ENCODE results near the gene FGF18. TPM values are rescaled to one million over a fixed set of nuclear protein-coding genes. Genes with fewer than 3 reads are reported as not detected.
"Not testable (repeated sequence)": the region's sequence is repeated elsewhere in the genome, so short reads cannot be mapped to it uniquely, and the experiment has no call there.

Gene FGF18

DNA sequence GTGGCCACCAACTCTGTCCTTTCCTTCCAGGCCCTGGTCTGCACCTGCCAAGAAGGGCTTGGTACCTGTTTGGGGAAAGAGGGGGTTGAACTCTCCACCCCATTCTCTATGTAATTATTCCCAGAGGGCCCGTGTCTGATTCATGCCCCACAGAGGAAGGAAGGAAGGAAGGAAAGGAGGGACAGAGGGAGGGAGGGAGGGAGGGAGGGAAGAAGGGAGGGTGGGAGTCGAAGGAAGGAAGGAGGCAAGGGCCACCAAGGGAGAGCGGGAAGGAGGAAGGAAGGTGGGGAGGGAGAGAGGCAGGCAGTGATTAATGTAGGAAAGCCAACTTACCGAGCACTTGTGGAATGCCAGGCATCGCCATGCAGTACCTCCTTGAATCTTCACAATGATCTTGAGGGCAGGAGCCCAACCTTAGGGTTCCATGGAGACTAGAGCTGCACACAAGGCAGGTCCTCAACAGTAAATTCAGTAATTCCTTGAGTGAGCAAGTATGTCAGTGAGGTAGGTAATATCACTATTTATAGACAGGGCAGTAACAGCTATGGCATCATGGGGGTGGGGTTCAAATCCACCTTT is 75.8 kb downstream of the FGF18 start:
- Histone ChIP-seq H3K4me2 (ENCODE audit: low read length) (peak overlapping the region; percentile 70), H3K9me3 (replicated peaks; ENCODE audit: low read length) (no peaks in the 10 kb centered on the region), H3K9ac (ENCODE audit: low read depth, low read length) (no peak overlapping the region)

GRCh38 chr5:171496456-171496855 is 77.0 kb downstream of the FGF18 start:
- H3K9ac ChIP-seq (ENCODE audit: low read depth, low read length): no peak overlapping the region
- H3K27me3 ChIP-seq (ENCODE audit: control insufficient read depth, insufficient read depth, low read length): no peaks in the 10 kb centered on the region
- H3K4me3 ChIP-seq (ENCODE audit: low read length): no peak overlapping the region
- peaks cover 17% of the 10 kb centered on the region for H3K4me1 ChIP-seq (ENCODE audit: control insufficient read depth, insufficient read depth, low read length)
- no peaks in the 10 kb centered on the region for H3K9me3 ChIP-seq (replicated peaks; ENCODE audit: low read length)
- no peak overlapping the region for H3K4me2 ChIP-seq (ENCODE audit: low read length)
- no peaks in the 10 kb centered on the region for H3K36me3 ChIP-seq (ENCODE audit: insufficient read depth, low read length)

More for the DNA sequence above, 75.8 kb downstream of the FGF18 start:
- H3K27me3 ChIP-seq (ENCODE audit: control insufficient read depth, insufficient read depth, low read length): peaks cover 3% of the 10 kb centered on the region
- peak overlapping the region; percentile 28 for H3K4me3 ChIP-seq (ENCODE audit: low read length)
- peaks cover 17% of the 10 kb centered on the region for H3K4me1 ChIP-seq (ENCODE audit: control insufficient read depth, insufficient read depth, low read length)
- H3K36me3 ChIP-seq (ENCODE audit: insufficient read depth, low read length): no peaks in the 10 kb centered on the region

DNA sequence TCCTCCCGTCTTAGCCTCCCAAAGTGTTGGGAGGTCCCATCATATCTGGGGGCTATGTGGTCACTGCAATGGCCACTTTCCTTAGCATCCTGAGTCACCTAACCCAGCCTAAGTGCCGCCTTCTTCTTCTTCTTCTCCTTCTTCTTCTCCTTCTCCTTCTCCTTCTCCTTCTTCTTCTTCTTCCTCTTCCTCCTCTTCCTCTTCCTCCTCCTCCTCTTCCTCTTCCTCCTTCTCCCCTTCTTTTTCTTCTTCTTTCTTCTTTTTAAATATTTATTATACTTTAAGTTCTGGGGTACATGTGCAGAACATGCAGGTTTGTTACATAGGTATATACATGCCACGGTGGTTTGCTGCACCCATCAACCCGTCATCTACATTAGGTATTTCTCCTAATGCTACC is 78.0 kb downstream of the FGF18 start:
- H3K4me3 ChIP-seq (ENCODE audit: low read length); H3K9me3 ChIP-seq (replicated peaks; ENCODE audit: low read length); H3K9ac ChIP-seq (ENCODE audit: low read depth, low read length); H3K36me3 ChIP-seq (ENCODE audit: insufficient read depth, low read length); H3K4me2 ChIP-seq (ENCODE audit: low read length); H3K27me3 ChIP-seq (ENCODE audit: control insufficient read depth, insufficient read depth, low read length): not testable (repeated sequence)
- H3K4me1 ChIP-seq (ENCODE audit: control insufficient read depth, insufficient read depth, low read length): peaks cover 17% of the 10 kb centered on the region

- Histone ChIP-seq H3K9me3 (replicated peaks; ENCODE audit: low read length) (no peaks in the 10 kb centered on the region), H3K4me1 (ENCODE audit: control insufficient read depth, insufficient read depth, low read length) (peaks cover 12% of the 10 kb centered on the region), H3K4me2 (ENCODE audit: low read length) (no peak overlapping the region), H3K36me3 (ENCODE audit: insufficient read depth, low read length) (no peaks in the 10 kb centered on the region), H3K27me3 (ENCODE audit: control insufficient read depth, insufficient read depth, low read length) (peaks cover 3% of the 10 kb centered on the region), H3K9ac (ENCODE audit: low read depth, low read length) (no peak overlapping the region), H3K4me3 (ENCODE audit: low read length) (no peak overlapping the region)
Measured at GRCh38 chr5:171498166-171498565, 78.7 kb downstream of the FGF18 start.

DNA sequence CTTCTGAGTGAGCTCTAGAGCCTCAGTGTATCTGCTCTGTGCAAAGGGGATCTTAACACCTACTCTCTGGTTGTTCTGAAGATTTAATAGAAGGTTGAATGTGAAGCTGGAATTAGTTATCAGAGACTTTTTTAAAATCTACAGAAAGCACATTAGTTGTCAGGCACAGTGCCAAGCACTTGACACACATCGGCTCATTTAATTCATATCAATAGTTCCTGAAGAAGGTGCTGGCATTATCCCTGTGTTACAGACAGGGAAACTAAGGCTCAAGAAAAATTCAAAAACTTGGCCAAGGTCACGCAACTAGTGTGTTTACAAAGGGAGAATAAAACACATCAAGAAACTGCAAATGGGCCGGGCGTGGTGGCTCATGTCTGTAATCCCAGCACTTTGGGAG is 80.2 kb downstream of the FGF18 start:
- H3K4me3 ChIP-seq (ENCODE audit: low read length): no peak overlapping the region
- no peaks in the 10 kb centered on the region for H3K36me3 ChIP-seq (ENCODE audit: insufficient read depth, low read length)
- no peaks in the 10 kb centered on the region for H3K9me3 ChIP-seq (replicated peaks; ENCODE audit: low read length)
- H3K4me1 ChIP-seq (ENCODE audit: control insufficient read depth, insufficient read depth, low read length): peaks cover 5% of the 10 kb centered on the region
- no peak overlapping the region for H3K9ac ChIP-seq (ENCODE audit: low read depth, low read length)
- no peak overlapping the region for H3K4me2 ChIP-seq (ENCODE audit: low read length)
- H3K27me3 ChIP-seq (ENCODE audit: control insufficient read depth, insufficient read depth, low read length): peaks cover 4% of the 10 kb centered on the region

GRCh38 chr5:171505473-171506043 is 86.1 kb downstream of the FGF18 start:
- H3K9ac ChIP-seq (ENCODE audit: low read depth, low read length): no peak overlapping the region
- H3K4me2 ChIP-seq (ENCODE audit: low read length): no peak overlapping the region
- no peaks in the 10 kb centered on the region for H3K36me3 ChIP-seq (ENCODE audit: insufficient read depth, low read length)
- peaks cover 9% of the 10 kb centered on the region for H3K27me3 ChIP-seq (ENCODE audit: control insufficient read depth, insufficient read depth, low read length)
- no peaks in the 10 kb centered on the region for H3K4me1 ChIP-seq (ENCODE audit: control insufficient read depth, insufficient read depth, low read length)
- H3K9me3 ChIP-seq (replicated peaks; ENCODE audit: low read length): no peaks in the 10 kb centered on the region
- H3K4me3 ChIP-seq (ENCODE audit: low read length): no peak overlapping the region

DNA sequence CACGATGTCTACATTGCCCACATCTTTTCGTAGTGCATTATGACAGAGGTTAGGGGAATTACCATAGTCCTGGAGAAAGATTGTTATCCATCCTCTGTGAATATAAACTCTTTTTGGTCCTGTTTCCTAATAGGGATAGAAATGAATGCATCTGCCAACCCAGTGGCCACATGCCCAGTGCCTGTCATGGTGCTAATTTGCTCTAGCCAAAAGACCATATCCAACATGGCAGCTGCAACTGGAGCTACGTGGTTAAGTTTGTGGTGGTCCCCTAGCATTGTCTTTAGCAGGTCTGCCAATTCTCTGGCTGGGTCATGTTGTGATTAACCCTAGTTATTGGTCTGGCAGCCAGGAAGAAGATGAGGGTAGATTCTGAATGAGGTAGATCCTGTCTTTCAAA is 87.5 kb downstream of the FGF18 start:
- Histone ChIP-seq H3K36me3 (ENCODE audit: insufficient read depth, low read length) (no peaks in the 10 kb centered on the region), H3K4me1 (ENCODE audit: control insufficient read depth, insufficient read depth, low read length) (no peaks in the 10 kb centered on the region), H3K27me3 (ENCODE audit: control insufficient read depth, insufficient read depth, low read length) (peaks cover 13% of the 10 kb centered on the region), H3K9me3 (replicated peaks; ENCODE audit: low read length) (no peaks in the 10 kb centered on the region), H3K9ac (ENCODE audit: low read depth, low read length) (no peak overlapping the region), H3K4me3 (ENCODE audit: low read length) (no peak overlapping the region), H3K4me2 (ENCODE audit: low read length) (no peak overlapping the region)

Small RNA genes within 50 kb of the gene (small RNA-seq; reads per million reads assigned to genes)
- not detected for gene MIR3912
